Rectal smooth muscle tissue (tissue), 1 donor: ENCODE measurements around the gene LMNB1.
"Not testable (repeated sequence)": the region's sequence is repeated elsewhere in the genome, so short reads cannot be mapped to it uniquely, and the experiment has no call there.

Experiments used
- H3K27ac ChIP-seq: one replicate; pipeline ENCODE4 v1.7.0; 2013; ENCODE audit warnings: low read depth, low read length, inconsistent platforms
- H3K27me3 ChIP-seq: one replicate; pipeline ENCODE4 v1.7.0; 2013; ENCODE audit warnings: low read length; ENCODE audit not compliant: control insufficient read depth, insufficient read depth
- H3K36me3 ChIP-seq: one replicate; pipeline ENCODE4 v1.7.0; 2013; ENCODE audit warnings: low read length; ENCODE audit not compliant: control insufficient read depth, insufficient read depth
- H3K4me1 ChIP-seq: one replicate; pipeline ENCODE4 v1.7.0; 2013; ENCODE audit warnings: low read length; ENCODE audit not compliant: control insufficient read depth, insufficient read depth
- H3K4me3 ChIP-seq: one replicate; pipeline ENCODE4 v1.7.0; 2013; ENCODE audit warnings: low read length
- H3K9ac ChIP-seq: one replicate; pipeline ENCODE4 v1.7.0; 2013; ENCODE audit warnings: low read length

The LMNB1 gene

GRCh38 chr5:126793648-126794047 is 16.7 kb downstream of the LMNB1 start:
- H3K27ac ChIP-seq, H3K4me1 ChIP-seq, H3K9ac ChIP-seq, H3K4me3 ChIP-seq, H3K27me3 ChIP-seq, H3K36me3 ChIP-seq: not testable (repeated sequence)

DNA sequence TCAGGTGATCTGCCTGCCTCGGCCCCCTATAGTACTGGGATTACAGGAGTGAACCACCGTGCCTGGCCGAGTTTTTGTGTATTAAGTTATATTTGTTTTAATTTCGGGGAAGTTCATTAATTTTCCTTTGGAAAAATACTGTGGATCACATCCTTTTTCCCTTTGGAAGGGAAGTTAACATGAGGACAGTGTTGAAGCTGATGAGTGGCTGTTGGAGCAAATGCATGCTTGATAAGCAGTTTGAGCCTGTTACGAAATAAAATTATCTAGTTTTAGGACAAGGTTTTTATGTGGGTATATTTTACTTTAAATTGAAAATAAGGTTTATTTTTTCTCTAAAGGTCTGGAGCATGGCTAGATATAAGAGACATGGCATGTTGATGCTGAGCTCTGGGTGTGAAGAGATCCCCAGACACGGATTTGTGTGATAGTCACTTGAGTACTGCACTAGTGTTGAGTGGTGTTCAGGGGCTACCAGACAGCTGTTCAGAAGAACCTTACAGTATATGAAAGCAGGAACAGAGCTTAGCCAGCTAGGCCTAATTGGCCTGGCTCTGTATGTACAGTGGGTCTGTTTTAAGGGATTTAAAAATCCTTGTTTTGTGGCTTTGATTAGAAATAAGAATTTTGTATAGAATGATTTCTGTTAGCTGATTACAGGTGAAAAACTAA is 17.4 kb downstream of the LMNB1 start:
- Histone ChIP-seq H3K4me3 (no peak overlapping the region), H3K36me3 (no peaks in the 10 kb centered on the region), H3K4me1 (no peaks in the 10 kb centered on the region), H3K27ac (no peak overlapping the region), H3K27me3 (no peaks in the 10 kb centered on the region), H3K9ac (no peak overlapping the region)

- Histone ChIP-seq H3K9ac (no peak overlapping the region), H3K36me3 (no peaks in the 10 kb centered on the region), H3K4me3 (no peak overlapping the region)
These were observed 22.8 kb downstream of the LMNB1 start for GRCh38 chr5:126799780-126800179.

DNA sequence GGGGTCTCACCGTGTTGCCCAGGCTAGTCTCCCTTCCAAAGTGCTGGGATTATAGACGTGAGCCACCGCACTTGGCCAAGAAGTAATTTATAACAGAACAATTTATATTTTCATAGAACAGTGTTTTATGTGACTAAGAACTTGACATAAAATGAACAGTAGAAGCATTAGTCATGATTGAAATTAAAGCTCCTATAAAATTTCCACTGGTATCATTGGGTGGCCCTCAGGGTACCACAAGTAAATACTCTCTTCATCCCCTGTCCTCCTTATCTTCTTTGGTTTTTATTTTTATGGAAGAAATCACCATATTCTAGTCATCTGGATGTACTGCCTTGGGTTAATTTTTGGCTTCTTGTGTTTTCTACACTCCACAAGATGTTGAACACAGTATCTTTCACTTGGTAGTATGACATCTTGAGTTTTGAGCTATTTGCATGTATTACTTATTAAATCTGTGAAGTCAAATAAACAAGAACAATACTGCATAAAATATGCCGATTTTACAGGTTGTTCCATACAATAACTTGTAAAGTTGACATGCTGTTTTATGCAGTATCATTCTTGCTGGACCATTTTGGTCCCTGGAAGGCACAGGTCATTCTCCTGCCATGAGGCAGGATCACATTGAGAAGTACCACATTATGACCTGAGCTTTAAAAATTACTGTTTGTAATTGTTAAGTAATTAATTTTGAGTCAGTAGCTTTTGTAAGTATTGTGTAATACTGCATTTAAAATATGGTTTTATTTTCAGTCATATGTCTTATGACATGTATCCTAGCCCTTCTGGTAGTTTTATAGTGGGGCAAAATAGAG is 24.4 kb downstream of the LMNB1 start:
- Histone ChIP-seq H3K27ac (no peak overlapping the region), H3K9ac (no peak overlapping the region), H3K4me1 (no peaks in the 10 kb centered on the region), H3K27me3 (no peaks in the 10 kb centered on the region), H3K36me3 (no peaks in the 10 kb centered on the region), H3K4me3 (no peak overlapping the region)

More at GRCh38 chr5:126799780-126800179, 22.8 kb downstream of the LMNB1 start:
- H3K27ac ChIP-seq = no peak overlapping the region
- no peaks in the 10 kb centered on the region for H3K4me1 ChIP-seq
- no peaks in the 10 kb centered on the region for H3K27me3 ChIP-seq

DNA sequence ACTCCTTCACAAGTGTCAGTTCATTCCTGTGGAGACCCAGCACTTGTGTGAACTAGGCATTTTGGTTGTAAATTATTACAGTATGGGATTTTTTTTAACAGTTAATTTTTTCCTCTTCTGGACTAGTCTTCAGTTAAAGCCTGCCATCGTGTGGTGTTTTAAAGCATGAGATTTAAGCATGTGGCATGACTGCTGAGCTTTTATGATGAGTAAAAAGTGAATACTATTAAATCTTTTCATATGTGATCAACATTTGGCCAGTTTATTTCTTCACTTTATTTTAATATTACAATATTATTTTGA is 25.0 kb downstream of the LMNB1 start:
- no peaks in the 10 kb centered on the region for H3K4me1 ChIP-seq
- H3K27me3 ChIP-seq = no peaks in the 10 kb centered on the region
- H3K36me3 ChIP-seq = no peaks in the 10 kb centered on the region
- H3K9ac ChIP-seq = no peak overlapping the region
- H3K4me3 ChIP-seq = no peak overlapping the region
- no peak overlapping the region for H3K27ac ChIP-seq

DNA sequence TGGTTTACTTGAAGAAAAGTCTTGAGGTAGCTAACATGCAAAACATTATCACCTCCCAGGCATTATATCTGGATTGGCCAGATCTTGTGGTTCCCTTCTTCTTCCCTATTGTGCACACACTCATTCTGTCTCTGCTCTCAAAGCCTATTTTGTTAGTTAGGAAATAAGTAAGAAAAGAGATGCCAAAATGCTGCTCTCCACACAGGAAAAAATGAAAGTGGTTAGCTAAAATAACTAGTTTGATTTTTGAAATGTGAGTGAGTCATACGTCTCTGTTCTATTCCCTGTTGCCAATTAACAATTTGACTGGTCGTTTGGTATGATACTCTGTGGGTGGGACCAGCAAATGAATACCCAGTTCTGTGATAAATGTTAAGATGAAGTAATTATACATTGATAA is 28.1 kb downstream of the LMNB1 start:
- Histone ChIP-seq H3K4me1 (no peaks in the 10 kb centered on the region), H3K9ac (no peak overlapping the region), H3K36me3 (no peaks in the 10 kb centered on the region), H3K27me3 (no peaks in the 10 kb centered on the region), H3K4me3 (no peak overlapping the region), H3K27ac (no peak overlapping the region)

DNA sequence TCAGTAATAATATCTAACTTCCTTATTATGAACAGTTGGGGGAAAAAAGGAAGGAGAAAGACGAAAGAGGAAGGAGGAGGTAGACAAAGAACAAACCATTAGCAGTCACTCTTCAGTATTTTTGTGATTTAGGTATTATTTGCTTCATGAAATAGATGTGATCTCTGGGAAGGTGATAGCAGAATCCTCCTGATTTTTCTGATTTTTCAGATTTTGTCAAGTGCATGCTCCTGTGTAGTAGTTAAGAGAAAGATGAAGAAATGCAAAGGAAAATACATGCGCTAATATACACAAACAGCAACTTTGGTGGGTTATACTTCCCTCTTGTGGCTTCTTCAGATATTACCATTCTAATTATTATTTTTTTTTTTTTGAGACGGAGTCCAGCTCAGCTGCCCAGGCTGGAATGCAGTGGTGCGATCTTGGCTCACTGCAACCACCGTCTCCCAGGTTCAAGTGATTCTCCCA is 31.6 kb downstream of the LMNB1 start:
- H3K9ac ChIP-seq = no peak overlapping the region
- H3K27me3 ChIP-seq = no peaks in the 10 kb centered on the region
- H3K27ac ChIP-seq = no peak overlapping the region
- no peaks in the 10 kb centered on the region for H3K36me3 ChIP-seq
- no peak overlapping the region for H3K4me3 ChIP-seq
- no peaks in the 10 kb centered on the region for H3K4me1 ChIP-seq

GRCh38 chr5:126809916-126810315 is 33.0 kb downstream of the LMNB1 start:
- Histone ChIP-seq H3K9ac (no peak overlapping the region), H3K36me3 (no peaks in the 10 kb centered on the region), H3K27ac (no peak overlapping the region), H3K27me3 (no peaks in the 10 kb centered on the region), H3K4me3 (no peak overlapping the region), H3K4me1 (no peaks in the 10 kb centered on the region)

GRCh38 chr5:126810596-126811380 is 33.9 kb downstream of the LMNB1 start:
- H3K27me3 ChIP-seq = no peaks in the 10 kb centered on the region
- no peak overlapping the region for H3K27ac ChIP-seq
- no peaks in the 10 kb centered on the region for H3K4me1 ChIP-seq
- no peak overlapping the region for H3K9ac ChIP-seq
- no peak overlapping the region for H3K4me3 ChIP-seq
- no peaks in the 10 kb centered on the region for H3K36me3 ChIP-seq

GRCh38 chr5:126811515-126812198 is 34.7 kb downstream of the LMNB1 start:
- H3K27ac ChIP-seq = no peak overlapping the region
- no peak overlapping the region for H3K9ac ChIP-seq
- no peaks in the 10 kb centered on the region for H3K27me3 ChIP-seq
- H3K4me1 ChIP-seq = no peaks in the 10 kb centered on the region
- no peak overlapping the region for H3K4me3 ChIP-seq
- H3K36me3 ChIP-seq = no peaks in the 10 kb centered on the region

DNA sequence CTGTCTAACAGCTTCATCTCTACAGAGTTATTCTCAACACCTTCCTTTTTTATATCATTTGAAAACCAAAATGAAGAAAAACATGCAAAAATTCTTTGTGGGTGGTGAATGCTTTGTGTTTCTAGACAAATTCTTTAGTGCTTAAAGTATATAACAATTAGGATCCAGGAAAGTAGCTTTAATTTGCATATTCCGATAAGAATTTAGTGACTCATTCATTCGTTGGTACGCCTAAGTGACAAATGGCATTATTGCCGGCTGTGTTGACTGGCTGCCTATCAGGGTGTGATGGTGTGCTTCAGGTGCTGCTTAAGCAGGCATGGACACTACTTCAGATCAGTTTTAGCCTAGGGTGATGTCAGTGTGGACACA is 35.2 kb downstream of the LMNB1 start:
- H3K27me3 ChIP-seq = no peaks in the 10 kb centered on the region
- H3K4me1 ChIP-seq = no peaks in the 10 kb centered on the region
- no peak overlapping the region for H3K27ac ChIP-seq
- no peaks in the 10 kb centered on the region for H3K36me3 ChIP-seq
- H3K9ac ChIP-seq = no peak overlapping the region
- H3K4me3 ChIP-seq = no peak overlapping the region

GRCh38 chr5:126813799-126814198 is 36.9 kb downstream of the LMNB1 start:
- not testable (repeated sequence) for H3K27me3 ChIP-seq, H3K4me1 ChIP-seq, H3K27ac ChIP-seq, H3K36me3 ChIP-seq, H3K9ac ChIP-seq, H3K4me3 ChIP-seq
